Kidney epithelial cell (primary cell): ENCODE data around the gene RPLP1. TPM values are rescaled to one million over a fixed set of nuclear protein-coding genes. Genes with fewer than 3 reads are reported as not detected.

ENCODE experiments used
- DNase-seq: peaks from one replicate; pipeline ENCODE4 v3.0.0-alpha.2; 2010; ENCODE audit warnings: low read depth
- H3K27me3 ChIP-seq: 2 replicates; pipeline ENCODE4 v1.6.0; 2011; ENCODE audit warnings: low read length; ENCODE audit not compliant: control insufficient read depth, insufficient read depth
- H3K36me3 ChIP-seq: 2 replicates; pipeline ENCODE4 v1.5.1; 2011; ENCODE audit warnings: low read length; ENCODE audit not compliant: control insufficient read depth, insufficient read depth
- H3K4me3 ChIP-seq: 2 replicates; pipeline ENCODE4 v1.5.1; 2011; ENCODE audit warnings: low read depth, mild to moderate bottlenecking, control low read depth, low read length
- CTCF ChIP-seq: IDR thresholded peaks from 2 replicates; pipeline ENCODE4 v1.5.1; 2011; ENCODE audit warnings: mild to moderate bottlenecking, moderate library complexity, low read length, control low read depth, inconsistent platforms; ENCODE audit not compliant: insufficient read depth, poor library complexity, severe bottlenecking
- total RNA-seq: library from RNA; depleted of rRNA; stranded (reverse); fragments of >200 nt; gene quantifications from 2 replicates; pipeline ENCODE4 v1.2.3, GENCODE V29; 2015

RPLP1 gene
- total RNA-seq, 1 donor from 2014 or later: 943 TPM

GRCh38 chr15:69410248-69410874 lies 42.3 kb upstream of the RPLP1 start:
- Histone ChIP-seq H3K36me3 (no peaks in the 10 kb centered on the region), H3K4me3 (no peak overlapping the region), H3K27me3 (no peaks in the 10 kb centered on the region)
- no peak for DNase-seq
- TF ChIP-seq CTCF: peak; percentile 75

GRCh38 chr15:69412274-69412673 lies 40.3 kb upstream of the RPLP1 start:
- no peak for TF ChIP-seq CTCF
- no peak overlapping the region for H3K4me3 ChIP-seq

GRCh38 chr15:69412701-69413100 lies 39.9 kb upstream of the RPLP1 start:
- no peak for TF ChIP-seq CTCF

More at GRCh38 chr15:69412274-69412673, 40.3 kb upstream of the RPLP1 start:
- Histone ChIP-seq H3K27me3 (no peaks in the 10 kb centered on the region), H3K36me3 (no peaks in the 10 kb centered on the region)
- no peak for DNase-seq

GRCh38 chr15:69413822-69414700 lies 38.6 kb upstream of the RPLP1 start, which contains the start of gene KIF23:
TSS of gene KIF23 (plus strand) at chr15:69414349. CDS start at chr15:69414466, 117 bp downstream.
- Histone ChIP-seq H3K4me3 (peak within 1 kb of the TSS; percentile 88), H3K36me3 (no peaks in the 10 kb centered on the region), H3K27me3 (no peaks in the 10 kb centered on the region)
- peak; percentile 71 for DNase-seq
- TF ChIP-seq CTCF: no peak

More at GRCh38 chr15:69412701-69413100, 39.9 kb upstream of the RPLP1 start:
- Histone ChIP-seq H3K4me3 (no peak overlapping the region), H3K36me3 (no peaks in the 10 kb centered on the region), H3K27me3 (no peaks in the 10 kb centered on the region)
- no peak for DNase-seq

- Histone ChIP-seq H3K4me3 (peak overlapping the region; percentile 88), H3K27me3 (no peaks in the 10 kb centered on the region), H3K36me3 (no peaks in the 10 kb centered on the region)
- TF ChIP-seq CTCF: no peak
- peak; percentile 69 for DNase-seq
These were observed 37.9 kb upstream of the RPLP1 start for GRCh38 chr15:69414701-69415167.
